GM19463 (cell line): ENCODE data around the gene CENPS.
A peak's percentile ranks its signal among the peaks of the same experiment; 100 is the strongest.
"Not testable (repeated sequence)": the region's sequence is repeated elsewhere in the genome, so short reads cannot be mapped to it uniquely, and the experiment has no call there.

ENCODE experiments used
- ATAC-seq: cut with Tn5 transposase; IDR thresholded peaks from one replicate; pipeline ENCODE4 v1.9.1; 2021; ENCODE audit warnings: mild to moderate bottlenecking, moderate library complexity; ENCODE audit not compliant: unreplicated experiment

CENPS gene

GRCh38 chr1:10430216-10431069, at the start of gene CENPS:
Gene CENPS (plus strand): TSS chr1:10430433. CDS start chr1:10430518, 85 bp downstream.
- peak; percentile 76 for ATAC-seq

GRCh38 chr1:10380594-10381275, 49.5 kb upstream of the CENPS start:
- ATAC-seq = no peak

DNA sequence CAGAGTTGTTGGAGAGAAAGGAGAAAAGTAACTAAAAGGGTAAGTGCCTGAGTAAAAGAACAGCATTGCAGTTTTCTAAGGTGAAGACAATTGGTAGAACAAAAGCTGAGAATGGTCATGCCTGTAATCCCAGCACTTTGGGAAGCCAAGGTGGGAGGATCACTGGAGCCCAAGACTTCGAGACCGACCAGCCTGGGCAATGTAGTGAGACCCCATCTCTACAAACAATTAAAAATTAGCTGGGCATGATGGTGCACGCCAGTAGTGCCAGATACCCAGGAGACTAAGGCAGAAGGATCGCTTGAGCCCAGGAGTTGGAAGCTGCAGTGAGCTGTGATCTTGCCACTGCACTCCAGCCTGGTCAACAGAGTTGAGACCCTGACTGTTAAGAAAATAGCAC, 46.6 kb upstream of the CENPS start:
- ATAC-seq = no peak

- no peak for ATAC-seq
Observed at GRCh38 chr1:10384219-10384618, 46.0 kb upstream of the CENPS start.

DNA sequence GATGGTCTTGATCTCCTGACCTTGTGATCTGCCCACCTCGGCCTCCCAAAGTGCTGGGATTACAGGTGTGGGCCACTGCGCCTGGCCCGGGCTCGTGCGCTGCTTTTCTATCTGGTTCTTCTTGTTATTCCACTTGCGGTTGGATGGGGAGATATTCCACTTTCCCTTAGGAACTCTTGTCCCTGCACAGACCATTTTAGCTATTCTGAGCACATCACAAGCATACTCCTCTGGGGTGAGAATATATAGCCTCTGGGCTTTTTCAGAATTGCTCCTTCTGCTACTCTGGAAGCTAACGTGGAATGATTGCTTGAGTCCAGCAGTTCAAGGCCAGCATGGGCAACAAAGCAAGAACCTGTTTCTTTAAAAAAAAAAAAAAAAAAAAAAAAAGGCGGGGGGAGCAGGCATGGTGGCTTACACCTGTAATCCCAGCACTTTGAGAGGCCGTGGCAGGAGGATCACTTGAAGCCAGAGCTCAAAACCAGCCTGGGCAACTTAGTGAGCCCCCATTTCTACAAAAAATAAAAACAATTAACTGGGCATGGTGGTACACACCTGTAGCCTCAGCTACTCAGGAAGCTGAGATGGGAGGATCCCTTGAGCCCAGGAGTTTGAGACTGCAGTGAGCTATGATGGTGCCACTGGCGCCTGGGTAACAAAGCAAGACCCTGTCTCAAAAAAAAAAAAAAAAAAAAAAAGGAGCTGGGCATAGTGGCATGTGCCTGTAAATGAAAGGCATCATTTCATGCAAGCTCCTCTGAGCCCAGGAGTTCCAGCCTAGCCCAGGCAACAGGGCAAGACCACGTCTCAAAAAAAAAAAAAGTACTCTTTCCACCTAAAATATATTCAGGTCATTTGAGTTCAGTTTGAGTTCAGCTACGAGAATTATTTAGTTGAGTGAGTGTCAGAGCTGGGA, 43.2 kb upstream of the CENPS start:
- no peak for ATAC-seq

GRCh38 chr1:10387677-10388386, 42.4 kb upstream of the CENPS start:
- no peak for ATAC-seq

DNA sequence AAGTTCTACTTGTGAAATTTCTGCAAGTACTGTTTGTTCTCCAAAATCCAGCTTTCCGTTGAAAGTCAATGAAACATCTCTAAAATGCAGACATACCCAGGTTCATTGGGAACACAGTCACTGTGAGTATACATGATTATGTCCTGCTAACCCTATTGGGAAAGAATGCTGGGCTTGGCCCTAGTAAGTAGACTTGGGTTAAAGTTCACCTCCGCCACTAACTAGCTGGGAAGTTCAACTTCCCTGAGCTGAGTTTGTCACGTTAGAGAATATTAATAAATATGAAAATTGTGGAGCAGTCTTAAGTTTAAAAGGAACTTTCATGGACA, 41.9 kb upstream of the CENPS start:
- no peak for ATAC-seq

DNA sequence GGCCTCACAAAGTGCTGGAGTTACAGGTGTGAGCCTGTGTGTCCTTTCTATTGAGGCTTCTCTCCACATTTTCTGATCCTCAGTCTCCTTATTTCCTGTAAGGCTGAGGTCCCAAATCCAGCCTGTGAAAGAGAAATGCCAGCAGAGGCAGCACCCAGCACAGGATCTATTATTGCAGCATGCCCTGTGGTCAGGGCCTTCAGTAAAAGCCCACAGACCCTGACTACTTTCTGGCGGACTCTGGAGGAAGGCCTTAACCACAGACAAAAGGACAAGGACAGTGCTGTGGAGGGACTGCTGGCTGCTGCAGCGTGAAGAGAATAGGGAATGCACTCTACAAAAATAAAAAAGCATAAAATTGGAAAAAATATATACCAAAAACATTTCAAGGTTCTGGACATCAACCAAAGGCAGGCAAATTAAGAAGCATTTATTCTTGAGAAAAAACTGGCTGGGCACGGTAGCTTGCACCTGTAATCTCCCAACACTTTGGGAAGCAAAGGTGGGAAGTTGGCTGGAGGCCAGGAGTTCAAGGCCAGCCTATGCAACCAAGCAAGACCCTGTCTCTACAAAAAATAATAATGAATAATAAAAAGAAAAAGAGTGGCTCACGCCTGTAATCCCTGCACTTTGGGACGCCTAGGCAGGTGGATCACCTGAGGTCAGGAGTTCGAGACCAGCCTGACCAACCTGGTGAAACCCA, 40.8 kb upstream of the CENPS start:
- no peak for ATAC-seq

DNA sequence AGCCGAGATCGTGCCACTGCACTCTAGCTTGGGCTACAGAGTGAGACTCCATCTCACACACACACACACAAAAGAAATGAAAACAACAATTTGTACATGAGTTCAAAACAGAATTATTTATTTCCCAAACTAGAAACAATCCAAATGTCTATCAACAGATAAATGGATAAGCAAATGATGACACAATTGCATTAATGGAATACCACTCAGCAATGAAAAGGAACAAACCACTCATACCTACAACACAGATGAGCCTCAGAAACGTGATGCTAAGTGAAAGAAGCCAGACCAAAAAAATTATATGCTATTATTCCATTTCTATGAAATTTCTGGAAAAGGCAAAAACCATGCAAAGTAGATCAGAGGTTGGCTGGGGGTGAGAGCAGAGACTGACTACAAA, 33.4 kb upstream of the CENPS start:
- no peak for ATAC-seq

GRCh38 chr1:10398278-10398733, 31.9 kb upstream of the CENPS start:
- ATAC-seq = no peak

DNA sequence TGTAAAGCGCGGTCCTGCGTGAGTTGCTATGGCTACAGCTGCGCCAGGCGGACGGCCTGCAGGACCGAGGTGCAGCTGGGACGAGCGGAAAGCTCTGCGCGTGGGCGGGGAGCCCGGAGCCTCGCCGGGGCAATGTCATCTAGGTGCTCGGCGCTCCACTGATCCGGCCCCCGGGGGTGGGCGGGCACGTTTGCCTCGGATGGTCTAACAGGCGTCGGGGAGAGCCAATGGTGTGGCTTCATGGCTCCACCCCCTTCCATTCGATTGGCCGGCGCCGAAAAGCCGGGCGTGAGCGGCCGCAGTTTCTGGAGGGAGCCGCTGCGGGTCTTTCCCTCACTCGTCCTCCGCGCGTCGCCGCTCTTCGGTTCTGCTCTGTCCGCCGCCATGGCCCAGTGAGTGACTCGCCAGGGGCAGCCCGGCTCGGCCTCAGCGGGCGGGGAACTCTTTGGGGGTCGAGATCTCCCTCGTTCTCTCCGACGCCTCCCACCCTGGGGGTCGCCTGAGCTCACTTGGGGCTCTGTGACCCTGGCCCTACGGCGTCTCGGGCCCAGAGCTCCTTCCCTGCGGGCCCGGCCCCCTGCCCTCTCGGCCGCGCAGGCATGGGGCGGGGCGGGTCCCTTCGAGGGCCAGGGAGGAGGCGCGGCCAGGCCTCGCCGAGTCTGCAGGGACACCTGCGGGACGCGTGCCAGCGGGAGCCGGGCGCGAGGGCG, 31.3 kb upstream of the CENPS start, which contains the start of gene PGD:
Gene PGD, plus strand, starts transcription at position 331 of the 710 bp plus-strand sequence. Its CDS starts 54 bp downstream, at position 385.
- peak; percentile 93 for ATAC-seq

DNA sequence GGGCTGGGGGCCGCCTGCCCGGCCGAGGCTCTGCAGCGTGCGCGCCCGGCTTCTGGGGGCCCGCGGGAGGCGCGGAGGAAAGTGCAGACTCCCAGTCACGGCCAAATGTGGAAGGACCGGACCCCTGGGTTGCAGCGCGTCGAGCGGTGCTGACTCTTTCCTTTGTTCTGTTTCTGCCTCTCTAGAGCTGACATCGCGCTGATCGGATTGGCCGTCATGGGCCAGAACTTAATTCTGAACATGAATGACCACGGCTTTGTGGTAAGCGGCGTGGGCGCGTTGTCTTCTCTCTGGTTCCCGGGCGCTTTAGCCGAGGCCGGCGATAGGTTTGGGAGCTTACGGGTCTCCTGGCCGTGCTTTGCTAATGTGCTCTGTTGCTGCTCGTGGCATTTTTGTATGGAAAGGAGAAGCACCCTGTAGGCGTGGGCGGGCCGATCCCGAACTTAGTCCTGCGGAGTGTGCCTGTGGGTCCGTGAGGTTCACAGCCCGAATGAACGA, 30.7 kb upstream of the CENPS start:
- no peak for ATAC-seq

DNA sequence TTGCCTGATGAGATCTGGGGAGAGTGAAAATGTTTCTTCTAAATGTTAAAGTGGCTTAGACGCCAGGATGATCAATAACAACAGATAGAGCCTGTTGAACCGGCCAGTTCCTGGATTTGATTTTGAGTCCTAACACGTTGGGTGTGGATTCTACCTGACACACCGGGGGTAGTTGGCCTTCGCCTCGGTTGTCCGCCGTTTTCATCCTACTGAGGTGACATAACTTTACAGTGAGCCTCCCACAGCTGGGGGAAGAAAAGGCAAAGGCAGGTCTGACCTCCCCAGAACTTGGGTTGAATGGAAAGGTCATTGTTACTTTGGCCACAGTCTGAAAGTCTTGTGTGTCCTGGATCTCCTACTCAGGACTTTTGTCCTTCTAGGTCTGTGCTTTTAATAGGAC, 30.2 kb upstream of the CENPS start:
- ATAC-seq = no peak

DNA sequence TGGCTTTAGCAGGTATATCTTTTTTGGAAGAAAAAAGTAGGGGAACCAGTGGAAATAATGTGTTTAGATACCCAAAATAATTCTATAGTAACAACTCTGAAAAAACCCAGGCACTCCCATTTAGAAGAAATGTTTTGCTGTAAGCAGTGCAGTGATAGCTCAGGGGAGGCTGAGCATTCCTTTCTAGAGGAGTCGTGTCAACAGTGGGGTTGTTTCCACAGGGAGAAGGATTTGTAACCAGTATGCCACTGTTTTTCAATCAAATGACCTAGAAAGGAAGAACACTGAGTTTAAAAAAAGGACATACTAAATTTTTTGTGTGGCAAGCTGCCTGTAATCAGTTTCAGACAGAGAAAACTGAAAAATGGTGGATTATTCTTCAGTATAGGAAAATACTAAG, 29.0 kb upstream of the CENPS start:
- no peak for ATAC-seq

GRCh38 chr1:10402729-10403274, 27.4 kb upstream of the CENPS start:
- ATAC-seq = no peak

GRCh38 chr1:10407201-10407600, 23.0 kb upstream of the CENPS start:
- no peak for ATAC-seq

GRCh38 chr1:10415211-10415930, 14.9 kb upstream of the CENPS start:
- no peak for ATAC-seq

GRCh38 chr1:10415967-10416366, 14.3 kb upstream of the CENPS start:
- not testable (repeated sequence) for ATAC-seq
